Left forelimb (tissue), 1 donor: ENCODE measurements around the gene ARHGEF12.

Experiments used
- DNase-seq: peaks from one replicate; pipeline ENCODE4 v3.0.0-alpha.2; 2018; ENCODE audit warnings: low spot score

The ARHGEF12 gene

DNA sequence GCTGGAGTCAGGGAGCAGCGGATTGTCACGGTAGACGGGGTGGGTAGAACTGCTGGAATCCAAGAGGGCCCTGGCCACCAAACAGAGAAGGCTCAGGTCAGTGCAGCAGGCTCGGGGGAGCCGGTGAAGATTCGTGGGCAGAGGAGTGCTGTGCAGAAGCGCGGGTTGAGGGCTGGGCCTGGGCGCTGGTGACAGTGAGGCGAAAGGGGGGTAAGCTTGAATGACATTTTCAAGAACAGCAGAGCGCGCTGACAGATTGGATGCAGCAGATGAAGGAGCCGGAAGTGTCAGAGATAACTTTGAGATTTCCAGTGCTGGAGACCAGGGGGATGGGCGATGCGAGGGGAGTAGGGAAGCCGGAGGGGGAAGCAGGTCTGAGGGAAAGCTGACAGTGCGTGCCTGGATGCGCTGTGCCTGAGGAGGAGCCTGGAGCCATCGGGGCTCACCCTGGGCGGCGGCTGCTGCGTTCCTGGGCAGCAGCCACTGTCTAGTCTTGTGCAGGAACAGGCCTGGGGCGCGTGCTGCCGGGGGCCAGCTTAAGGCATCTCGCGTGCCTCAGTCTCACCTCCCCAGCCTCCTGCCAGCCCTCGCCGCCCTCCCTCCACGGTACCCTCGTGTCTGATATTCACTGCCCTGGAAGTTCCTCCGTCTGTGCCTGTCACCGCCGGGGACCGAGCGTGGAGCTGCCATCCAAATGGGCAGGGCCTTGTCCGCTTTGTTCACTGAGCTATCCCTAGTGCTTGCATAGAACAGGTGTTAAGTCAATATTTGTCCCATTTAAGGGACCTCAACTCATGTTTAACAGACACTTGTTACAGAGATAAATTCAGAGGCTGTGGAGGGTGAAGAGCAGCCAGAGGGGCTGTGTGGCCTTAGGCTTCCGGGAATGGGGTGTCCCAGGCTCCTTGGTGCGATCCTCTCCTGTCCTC is 180.5 kb downstream of the ARHGEF12 start:
- no peak for DNase-seq

- no peak for DNase-seq
Measured at GRCh38 chr11:120517390-120517761, 181.2 kb downstream of the ARHGEF12 start.

DNA sequence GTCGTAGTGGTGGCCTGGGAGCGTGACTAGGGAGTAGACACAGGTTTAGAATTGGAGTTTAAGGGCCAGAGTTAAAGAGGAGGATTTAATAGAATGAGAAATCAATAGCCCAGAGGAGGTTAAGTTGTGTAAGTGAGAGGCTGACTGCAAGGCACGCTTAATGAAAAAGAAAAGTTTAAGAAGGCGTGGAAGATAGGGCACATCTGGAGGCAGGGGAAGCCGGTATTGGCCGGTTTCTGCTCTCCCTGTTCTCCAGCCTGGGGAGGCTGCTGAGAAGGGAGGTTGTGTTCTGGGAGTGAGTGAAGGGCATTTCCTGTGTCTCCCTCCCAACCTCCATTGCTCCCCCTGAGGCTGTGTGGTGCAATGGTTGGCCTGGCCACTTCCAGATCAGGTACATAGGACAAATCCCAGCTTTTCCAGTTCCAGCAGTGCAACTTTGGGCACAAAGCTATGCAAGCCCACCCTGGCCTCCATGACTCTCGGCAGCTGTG is 181.6 kb downstream of the ARHGEF12 start:
- no peak for DNase-seq

- no peak for DNase-seq
Measured at GRCh38 chr11:120518356-120518755, 182.1 kb downstream of the ARHGEF12 start.

GRCh38 chr11:120519474-120519873 is 183.3 kb downstream of the ARHGEF12 start:
- DNase-seq = no peak

DNA sequence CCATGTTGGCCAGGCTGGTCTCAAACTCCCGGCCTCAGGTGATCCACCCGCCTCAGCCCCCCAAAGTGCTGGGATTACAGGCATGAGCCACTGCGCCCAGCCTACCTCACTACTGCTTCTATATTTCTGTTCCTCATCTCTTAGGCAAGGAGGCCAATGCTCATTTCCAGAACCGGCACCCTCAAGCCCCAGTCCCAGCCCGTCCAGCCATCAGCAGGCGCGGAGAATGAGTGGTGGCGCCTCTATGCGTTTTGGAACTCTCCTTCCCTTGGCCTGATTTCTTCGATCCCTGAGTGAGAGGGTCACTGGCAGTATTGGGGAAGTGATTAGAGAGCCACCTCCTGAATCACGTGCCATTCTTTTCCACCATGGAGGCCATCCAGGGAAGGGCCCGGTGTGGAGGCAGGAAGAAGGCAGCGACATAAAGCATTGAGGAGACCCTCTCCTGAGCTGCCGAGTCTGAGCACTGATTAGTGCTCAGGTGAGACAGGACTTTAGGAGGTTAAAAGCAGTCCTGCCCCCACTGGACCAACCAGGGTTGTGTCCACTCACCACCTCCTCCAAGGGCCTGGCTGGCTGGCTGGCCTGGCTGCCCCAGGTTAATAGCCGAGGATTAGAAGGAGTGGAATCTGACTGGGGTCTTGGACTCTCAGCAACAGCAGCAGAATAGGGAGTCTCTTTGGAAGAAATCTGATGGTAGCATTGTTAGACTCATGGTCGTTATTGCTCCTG is 184.0 kb downstream of the ARHGEF12 start:
- DNase-seq = no peak

DNA sequence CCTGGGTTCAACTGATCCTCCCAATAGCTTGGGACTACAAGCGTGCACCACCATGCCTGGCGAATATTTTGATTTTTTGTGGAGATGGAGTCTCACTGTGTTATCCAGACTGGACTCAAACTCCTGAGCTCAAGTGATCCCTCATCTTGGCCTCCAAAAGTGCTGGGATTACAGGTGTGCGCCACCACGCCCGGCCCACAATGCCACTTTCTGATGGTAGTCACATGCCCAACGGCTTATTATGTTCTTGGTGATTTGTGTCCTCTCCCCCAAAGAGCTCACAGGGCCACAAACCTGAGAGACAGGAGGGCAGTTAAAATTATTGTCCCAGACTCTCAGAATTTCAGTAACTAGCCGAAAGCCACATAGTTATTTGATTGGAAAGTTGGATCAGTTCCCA is 185.0 kb downstream of the ARHGEF12 start:
- DNase-seq = no peak

- no peak for DNase-seq
Measured at GRCh38 chr11:120522021-120522420, 185.8 kb downstream of the ARHGEF12 start.

DNA sequence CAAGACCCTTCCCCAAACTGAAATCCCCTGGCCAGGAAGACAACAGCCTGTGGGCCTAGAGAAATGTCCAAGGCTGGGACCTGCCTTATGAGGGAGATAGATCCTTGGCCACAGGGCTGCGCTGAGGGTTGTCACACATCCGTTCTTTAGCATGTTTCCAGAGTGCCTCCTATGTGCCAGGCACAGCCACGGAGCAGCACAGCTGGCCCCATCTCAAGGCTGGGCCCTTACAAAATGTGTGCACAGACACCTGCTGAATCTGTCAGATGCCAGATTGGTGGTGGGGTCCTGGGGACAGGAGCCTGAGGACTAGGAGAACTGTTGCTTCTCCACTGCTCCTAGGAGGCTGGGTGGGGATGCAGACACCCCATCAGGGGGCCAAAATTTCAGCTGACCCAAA is 186.5 kb downstream of the ARHGEF12 start:
- no peak for DNase-seq

GRCh38 chr11:120523196-120523595 is 187.0 kb downstream of the ARHGEF12 start:
- DNase-seq = no peak

GRCh38 chr11:120524536-120525085 is 188.4 kb downstream of the ARHGEF12 start:
- peak; percentile 41 for DNase-seq

DNA sequence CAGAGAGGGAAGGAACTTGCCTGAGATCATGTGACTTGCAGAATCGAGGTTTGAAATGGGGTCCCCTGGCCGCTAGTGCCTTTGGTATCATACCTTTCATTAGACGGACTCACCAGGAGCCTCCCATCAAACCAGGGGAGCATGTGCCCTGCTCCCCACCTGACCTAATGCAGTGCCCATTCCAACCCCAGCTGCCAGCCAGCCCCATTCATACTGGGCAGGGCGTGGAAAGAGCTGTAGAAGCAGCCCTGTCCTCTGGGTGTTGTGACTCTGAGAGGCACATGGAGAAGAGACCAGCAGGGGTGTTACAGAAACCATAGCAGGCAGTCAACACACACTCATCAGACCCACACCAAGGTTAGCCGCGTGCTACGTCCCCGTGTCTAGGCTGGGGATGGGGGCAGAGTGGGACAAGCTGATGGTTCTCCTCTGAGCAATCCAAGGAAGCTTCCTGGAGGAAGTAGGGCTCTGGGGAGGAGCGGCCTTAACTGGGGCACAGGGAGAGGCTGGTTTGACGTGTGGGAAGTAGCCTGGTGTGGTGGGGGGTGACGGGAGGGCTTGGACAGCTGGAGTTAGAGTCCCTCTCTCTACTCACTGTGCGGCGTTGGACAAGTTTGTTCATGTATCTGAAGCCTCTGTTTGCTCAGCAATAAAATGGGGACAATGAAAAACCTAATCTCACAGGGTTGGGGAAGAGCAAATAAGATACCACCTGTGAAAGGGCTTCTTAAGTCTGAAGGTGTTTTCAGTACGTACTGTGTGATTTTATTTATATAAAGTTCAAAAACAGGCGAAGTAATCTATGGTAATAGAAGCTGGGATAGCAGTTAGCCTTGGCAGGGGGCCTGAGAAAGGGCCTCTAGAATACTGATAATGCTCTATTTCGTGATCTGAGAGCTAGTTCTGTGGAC is 189.3 kb downstream of the ARHGEF12 start:
- peak; percentile 49 for DNase-seq

DNA sequence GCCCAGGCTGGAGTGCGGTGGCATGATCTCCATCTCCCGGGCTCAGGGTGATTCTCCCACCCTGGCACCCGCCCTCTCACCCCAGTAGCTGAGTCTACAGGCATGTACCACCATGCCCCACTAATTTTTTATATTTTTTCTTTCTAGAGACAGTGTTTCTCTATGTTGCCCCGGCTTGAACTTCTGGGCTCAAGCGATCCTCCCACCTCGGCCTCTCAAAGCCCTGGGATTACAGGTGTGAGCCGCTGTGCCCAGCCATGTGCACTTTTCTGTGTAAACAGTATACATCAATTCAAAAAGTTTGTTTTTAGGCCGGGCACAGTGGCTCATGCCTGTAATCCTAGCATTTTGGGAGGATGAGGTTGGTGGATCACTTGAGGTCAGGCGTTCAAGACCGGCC is 190.0 kb downstream of the ARHGEF12 start:
- peak; percentile 23 for DNase-seq

DNA sequence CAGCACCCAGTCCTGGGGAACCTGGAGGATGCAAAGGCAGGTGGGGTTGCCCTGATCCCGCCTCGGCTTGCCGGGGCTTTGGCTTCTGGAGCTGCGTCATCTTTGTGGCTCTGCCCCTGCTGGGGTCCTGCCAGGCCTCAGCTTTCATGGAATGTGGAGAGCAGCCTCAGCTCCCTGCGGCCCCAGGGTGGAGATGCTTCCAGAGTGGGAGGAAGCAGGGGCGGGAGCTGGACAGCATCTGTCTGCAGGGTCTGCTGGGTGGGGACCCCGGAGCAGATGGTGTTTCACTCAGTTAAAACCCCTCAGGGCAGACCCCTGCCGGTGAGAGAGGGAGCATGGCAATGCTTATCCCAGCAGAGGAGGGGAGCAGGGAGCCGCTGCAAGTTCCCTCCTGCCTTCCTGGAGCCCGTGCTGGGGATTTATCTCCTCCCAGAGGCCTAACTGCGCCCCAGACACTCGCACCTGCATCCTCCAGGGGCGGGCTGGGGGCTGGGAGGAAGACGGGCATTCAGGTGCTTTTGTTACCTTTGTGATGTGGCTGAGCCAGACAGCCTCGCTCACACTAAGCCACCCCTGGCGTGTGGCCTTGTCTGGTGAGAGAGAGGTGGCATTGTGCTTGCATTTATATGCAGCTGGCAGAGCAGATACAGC is 191.0 kb downstream of the ARHGEF12 start:
- peak; percentile 84 for DNase-seq

DNA sequence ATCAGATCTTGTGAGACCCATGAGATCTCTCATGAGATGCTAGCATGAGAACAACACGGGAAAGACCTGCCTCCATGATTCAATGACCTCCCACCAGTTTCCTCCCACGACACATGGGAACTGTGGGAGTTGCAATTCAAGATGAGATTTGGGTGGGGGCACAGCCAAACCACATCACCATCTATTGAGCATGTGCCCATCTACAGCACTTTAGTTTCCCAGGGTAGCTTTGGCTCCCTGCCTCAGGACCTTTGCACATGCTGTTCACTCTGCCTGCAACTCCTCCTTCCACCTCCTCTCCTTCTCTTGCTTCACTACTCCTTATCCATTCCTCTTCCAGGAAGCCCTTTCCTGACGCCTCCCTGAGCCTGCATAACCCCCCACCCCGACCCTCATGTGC is 192.5 kb downstream of the ARHGEF12 start:
- no peak for DNase-seq

DNA sequence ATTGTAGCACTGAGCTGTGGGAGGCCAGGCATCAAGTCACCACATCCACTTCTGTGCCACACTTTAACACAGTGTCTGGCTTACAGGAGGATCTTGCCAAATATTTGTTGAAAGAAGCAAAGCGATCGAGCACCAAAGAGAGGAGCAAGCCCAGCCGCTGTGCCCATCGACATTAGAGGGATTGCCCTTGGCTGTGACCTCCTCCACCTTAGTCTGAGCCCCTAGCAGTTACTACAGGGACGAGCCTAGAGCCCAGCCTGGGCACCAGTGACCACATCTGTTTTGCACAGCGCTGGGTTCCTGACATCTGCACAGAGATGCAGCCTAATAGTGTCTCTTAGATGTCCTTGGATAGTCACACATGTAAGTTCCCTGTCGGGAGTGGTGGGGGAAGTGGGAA is 193.0 kb downstream of the ARHGEF12 start:
- DNase-seq = no peak

GRCh38 chr11:120529911-120530310 is 193.7 kb downstream of the ARHGEF12 start:
- no peak for DNase-seq

- no peak for DNase-seq
Measured at GRCh38 chr11:120532082-120532831, 196.0 kb downstream of the ARHGEF12 start.

DNA sequence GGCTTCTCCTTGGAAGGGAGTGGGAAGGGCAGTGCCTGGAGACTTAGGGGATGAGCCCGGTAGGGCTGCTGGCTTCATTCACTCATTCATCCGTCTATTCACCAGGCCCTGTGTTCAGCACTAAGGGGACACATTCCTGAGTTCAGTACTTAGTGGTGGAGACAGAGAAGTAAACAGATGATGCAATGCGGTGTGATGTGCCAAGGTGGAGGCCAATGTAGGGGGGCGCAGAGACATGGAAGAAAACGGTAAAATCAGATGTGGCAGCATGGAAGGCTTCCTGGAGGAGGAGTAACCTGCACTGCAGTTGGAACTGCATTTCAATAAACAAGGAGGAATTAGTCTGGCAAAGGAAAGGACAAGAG is 196.6 kb downstream of the ARHGEF12 start:
- DNase-seq = no peak

DNA sequence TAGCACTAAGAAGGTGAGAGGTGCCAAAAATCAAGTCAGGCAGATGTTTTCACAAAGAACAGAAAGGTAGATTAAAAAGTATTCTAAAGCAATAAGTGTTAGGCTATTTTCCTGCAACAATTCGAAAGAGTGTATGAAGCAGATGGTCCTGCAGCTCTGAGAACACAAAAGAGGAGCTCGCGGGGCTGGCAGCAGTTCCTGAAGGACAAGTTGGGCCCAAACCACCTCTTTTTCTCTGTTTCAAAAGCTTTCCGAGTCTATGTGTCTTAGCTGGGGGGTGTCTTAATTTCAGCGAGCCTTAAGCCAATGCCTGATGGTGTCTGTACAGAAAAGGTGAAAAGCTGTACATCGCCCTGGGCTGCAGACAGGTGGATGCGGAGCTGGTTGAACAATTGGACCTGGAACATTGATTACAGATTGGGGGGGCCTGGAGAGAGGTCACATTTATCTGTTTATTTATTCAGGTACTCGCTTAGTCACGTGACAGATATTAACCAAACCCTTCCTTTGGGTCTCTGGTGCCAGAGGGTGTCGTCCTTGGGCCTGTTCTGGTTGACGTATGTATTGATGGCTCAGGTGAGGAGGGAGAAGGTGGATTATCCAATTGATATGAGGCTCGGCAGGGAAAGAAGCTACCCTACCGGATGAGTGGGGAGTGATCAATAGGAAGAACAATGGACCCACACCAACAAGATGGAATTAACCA is 200.0 kb downstream of the ARHGEF12 start:
- DNase-seq = no peak
